SK-N-SH (cell line): Measurements from ENCODE around the gene SAP30L.

Source experiments
- CTCF ChIP-seq: fragments of 200-600 bp; sonication (generic); IDR thresholded peaks from 2 replicates; pipeline ENCODE4 v1.6.1; 2017; ENCODE audit warnings: antibody characterized with exemption, mild to moderate bottlenecking, moderate library complexity
- EZH2phosphoT487 ChIP-seq: fragments of 200-600 bp; sonication (generic); IDR thresholded peaks from 2 replicates; pipeline ENCODE4 v1.6.1; 2017; ENCODE audit warnings: low read depth, mixed run types, mild to moderate bottlenecking, antibody characterized with exemption, moderate library complexity, borderline replicate concordance
- MEF2A ChIP-seq: IDR thresholded peaks from 2 replicates; pipeline ENCODE4 v1.4.0; 2012; ENCODE audit warnings: low read depth, borderline replicate concordance
- PBX3 ChIP-seq: IDR thresholded peaks from 2 replicates; pipeline ENCODE4; 2012
- POLR2AphosphoS5 ChIP-seq: IDR thresholded peaks from 2 replicates; pipeline ENCODE4 v1.6.1; 2012; ENCODE audit warnings: low read depth, low read length
- TCF12 ChIP-seq: IDR thresholded peaks from 2 replicates; pipeline ENCODE4 v1.4.0; 2012

- TF ChIP-seq EZH2phosphoT487 (no peak), PBX3 (no peak), TCF12 (no peak), CTCF (no peak), POLR2AphosphoS5 (no peak), MEF2A (no peak)
These were observed 8.4 kb upstream of the SAP30L start for GRCh38 chr5:154437281-154437965.
